Measurements from ENCODE around the gene TMEM53.

GRCh38 chr1:44664730-44665370, 9.4 kb downstream of the TMEM53 start:
- TF ChIP-seq, protein P1, sequence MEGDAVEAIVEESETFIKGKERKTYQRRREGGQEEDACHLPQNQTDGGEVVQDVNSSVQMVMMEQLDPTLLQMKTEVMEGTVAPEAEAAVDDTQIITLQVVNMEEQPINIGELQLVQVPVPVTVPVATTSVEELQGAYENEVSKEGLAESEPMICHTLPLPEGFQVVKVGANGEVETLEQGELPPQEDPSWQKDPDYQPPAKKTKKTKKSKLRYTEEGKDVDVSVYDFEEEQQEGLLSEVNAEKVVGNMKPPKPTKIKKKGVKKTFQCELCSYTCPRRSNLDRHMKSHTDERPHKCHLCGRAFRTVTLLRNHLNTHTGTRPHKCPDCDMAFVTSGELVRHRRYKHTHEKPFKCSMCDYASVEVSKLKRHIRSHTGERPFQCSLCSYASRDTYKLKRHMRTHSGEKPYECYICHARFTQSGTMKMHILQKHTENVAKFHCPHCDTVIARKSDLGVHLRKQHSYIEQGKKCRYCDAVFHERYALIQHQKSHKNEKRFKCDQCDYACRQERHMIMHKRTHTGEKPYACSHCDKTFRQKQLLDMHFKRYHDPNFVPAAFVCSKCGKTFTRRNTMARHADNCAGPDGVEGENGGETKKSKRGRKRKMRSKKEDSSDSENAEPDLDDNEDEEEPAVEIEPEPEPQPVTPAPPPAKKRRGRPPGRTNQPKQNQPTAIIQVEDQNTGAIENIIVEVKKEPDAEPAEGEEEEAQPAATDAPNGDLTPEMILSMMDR (IDR thresholded peaks at IDR 0.05) = no peak
- TF ChIP-seq POLR2A (IDR thresholded peaks at IDR 0.05) = no peak
